GM23338 (cell line): Measurements from ENCODE around the gene GNAT1. TPM values are rescaled to one million over a fixed set of nuclear protein-coding genes. Genes with fewer than 3 reads are reported as not detected.
A peak's percentile ranks its signal among the peaks of the same experiment; 100 is the strongest.

Experiments
- ATAC-seq: fragments of 200-7000 bp; cut with Tn5 transposase; 3 replicates; pipeline ENCODE4 v1.9.1; 2020
- DNase-seq: peaks from one replicate; pipeline ENCODE4 v3.0.0-alpha.2; 2015; ENCODE audit warnings: low spot score
- H2AFZ ChIP-seq: fragments of 200-600 bp; sonication (generic); 2 replicates; pipeline ENCODE4 v1.8.0; 2016; ENCODE audit warnings: antibody characterized with exemption, mild to moderate bottlenecking, moderate library complexity
- H3F3A ChIP-seq: fragments of 200-600 bp; sonication (generic); replicated peaks from 2 replicates; pipeline ENCODE4 v1.8.0; 2017; ENCODE audit warnings: antibody characterized with exemption, mixed run types, low read depth
- H3K27ac ChIP-seq: fragments of 200-600 bp; sonication (generic); 2 replicates; pipeline ENCODE4 v1.6.1; 2016; ENCODE audit warnings: low read depth
- H3K27me3 ChIP-seq: fragments of 200-600 bp; sonication (generic); 2 replicates; pipeline ENCODE4 v1.8.0; 2016; ENCODE audit warnings: mild to moderate bottlenecking, mixed run types, moderate library complexity; ENCODE audit not compliant: insufficient read depth
- H3K36me3 ChIP-seq: fragments of 200-600 bp; sonication (generic); 2 replicates; pipeline ENCODE4 v1.8.0; 2016; ENCODE audit warnings: mild to moderate bottlenecking; ENCODE audit not compliant: insufficient read depth
- H3K4me1 ChIP-seq: fragments of 200-600 bp; sonication (generic); 2 replicates; pipeline ENCODE4 v1.8.0; 2016; ENCODE audit warnings: mild to moderate bottlenecking, moderate library complexity; ENCODE audit not compliant: insufficient read depth
- H3K4me2 ChIP-seq: fragments of 200-600 bp; sonication (generic); 2 replicates; pipeline ENCODE4 v1.7.1; 2017; ENCODE audit warnings: mixed run types
- H3K4me3 ChIP-seq: fragments of 200-600 bp; sonication (generic); 2 replicates; pipeline ENCODE4 v1.6.1; 2016; ENCODE audit warnings: mixed run types
- H3K79me2 ChIP-seq: fragments of 200-600 bp; sonication (generic); replicated peaks from 2 replicates; pipeline ENCODE4 v1.8.0; 2017; ENCODE audit warnings: mild to moderate bottlenecking; ENCODE audit not compliant: insufficient read depth
- H3K9me2 ChIP-seq: fragments of 200-600 bp; sonication (generic); 2 replicates; pipeline ENCODE4 v1.8.0; 2017; ENCODE audit not compliant: insufficient read depth
- H4K20me1 ChIP-seq: fragments of 200-600 bp; sonication (generic); replicated peaks from 2 replicates; pipeline ENCODE4 v1.8.0; 2017; ENCODE audit warnings: mild to moderate bottlenecking; ENCODE audit not compliant: insufficient read depth
- H3K27ac Mint-ChIP-seq: 2 replicates; pipeline ENCODE4 v1.8.0; 2020; ENCODE audit warnings: inconsistent platforms, mild to moderate bottlenecking, moderate library complexity, mixed read lengths
- H3K27me3 Mint-ChIP-seq: 3 replicates; pipeline ENCODE4 v1.8.0; 2022; ENCODE audit warnings: low read depth, mild to moderate bottlenecking, moderate library complexity, mixed read lengths, inconsistent platforms; ENCODE audit not compliant: insufficient read depth, poor library complexity
- H3K36me3 Mint-ChIP-seq: 3 replicates; pipeline ENCODE4 v1.8.0; 2021; ENCODE audit warnings: low read depth, mild to moderate bottlenecking, inconsistent platforms, moderate library complexity, mixed read lengths
- H3K4me1 Mint-ChIP-seq: 3 replicates; pipeline ENCODE4 v1.8.0; 2020; ENCODE audit warnings: mild to moderate bottlenecking, inconsistent platforms, mixed read lengths
- H3K4me3 Mint-ChIP-seq: 3 replicates; pipeline ENCODE4 v1.8.0; 2021; ENCODE audit warnings: moderate library complexity, mild to moderate bottlenecking, inconsistent platforms, mixed read lengths
- H3K9me3 Mint-ChIP-seq: 3 replicates; pipeline ENCODE4 v1.8.0; 2020; ENCODE audit warnings: moderate library complexity, mild to moderate bottlenecking, inconsistent platforms, mixed read lengths
- polyA plus RNA-seq: library from polyadenylated mRNA; unstranded; fragments of >200 nt; fragmentation: Nextera tagmentation; extraction: Ambion mirVana; gene quantifications from 2 replicates; pipeline ENCODE4 v1.2.1, GENCODE V29; 2016
- total RNA-seq: library from RNA; depleted of rRNA; stranded (reverse); fragments of >200 nt; shearing (Covaris generic); gene quantifications from 2 replicates; pipeline ENCODE4 v1.2.3, GENCODE V29; 2014
- TF ChIP-seq, protein P1 (sequence below): IDR thresholded peaks from 2 replicates; pipeline ENCODE4 v1.6.1; 2016; ENCODE audit warnings: antibody characterized with exemption
- TF ChIP-seq, protein P2 (sequence below): IDR thresholded peaks from one replicate; pipeline ENCODE4 v1.6.1; 2018; ENCODE audit warnings: antibody characterized with exemption; ENCODE audit not compliant: unreplicated experiment
- TF ChIP-seq, protein P3 (sequence below), 2 experiments: fragments of 200-600 bp in 1 of 2; sonication (generic) in 1 of 2; conservative IDR thresholded peaks; 2 replicates each; pipeline versions ENCODE4 v1.5.1 to v1.6.1; 2016 to 2017; ENCODE audit warnings: antibody characterized with exemption in 2 of 2, low read depth in 2 of 2, mild to moderate bottlenecking in 2 of 2, moderate library complexity in 1 of 2

Gene GNAT1
- total and polyA plus RNA-seq, 2 experiments from 2014 or later: not detected

DNA sequence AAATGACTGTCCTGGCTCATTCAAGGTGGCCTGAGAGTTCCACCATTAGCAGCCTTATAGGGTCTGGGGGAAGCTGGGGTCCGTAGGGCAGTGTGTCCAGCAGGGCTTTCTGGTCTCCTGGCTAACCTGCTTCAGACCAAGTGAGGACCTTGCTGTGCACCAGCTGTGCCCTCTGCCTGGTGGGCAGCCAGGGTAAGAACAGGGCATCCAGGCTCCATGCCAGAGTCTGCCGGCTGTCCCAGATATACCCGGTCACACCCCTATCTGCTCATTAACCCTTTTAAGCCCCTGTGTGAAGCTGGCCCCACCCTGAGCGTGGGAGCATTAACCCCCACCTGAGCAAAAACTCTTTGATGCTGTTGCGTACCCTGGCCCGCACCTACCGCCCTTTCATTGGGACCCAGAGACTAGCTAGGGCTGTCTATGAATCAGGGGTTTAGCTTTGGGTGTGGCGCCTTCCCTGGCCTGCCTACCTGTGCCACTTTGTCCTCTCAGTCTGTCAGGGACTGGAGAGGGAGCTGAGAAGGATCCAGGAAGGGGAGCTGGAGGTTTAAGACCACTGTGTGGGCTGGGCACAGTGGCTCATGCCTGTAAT is 18.7 kb upstream of the GNAT1 start (continued):
- TF ChIP-seq, protein P1, sequence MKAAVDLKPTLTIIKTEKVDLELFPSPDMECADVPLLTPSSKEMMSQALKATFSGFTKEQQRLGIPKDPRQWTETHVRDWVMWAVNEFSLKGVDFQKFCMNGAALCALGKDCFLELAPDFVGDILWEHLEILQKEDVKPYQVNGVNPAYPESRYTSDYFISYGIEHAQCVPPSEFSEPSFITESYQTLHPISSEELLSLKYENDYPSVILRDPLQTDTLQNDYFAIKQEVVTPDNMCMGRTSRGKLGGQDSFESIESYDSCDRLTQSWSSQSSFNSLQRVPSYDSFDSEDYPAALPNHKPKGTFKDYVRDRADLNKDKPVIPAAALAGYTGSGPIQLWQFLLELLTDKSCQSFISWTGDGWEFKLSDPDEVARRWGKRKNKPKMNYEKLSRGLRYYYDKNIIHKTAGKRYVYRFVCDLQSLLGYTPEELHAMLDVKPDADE: no peak

DNA sequence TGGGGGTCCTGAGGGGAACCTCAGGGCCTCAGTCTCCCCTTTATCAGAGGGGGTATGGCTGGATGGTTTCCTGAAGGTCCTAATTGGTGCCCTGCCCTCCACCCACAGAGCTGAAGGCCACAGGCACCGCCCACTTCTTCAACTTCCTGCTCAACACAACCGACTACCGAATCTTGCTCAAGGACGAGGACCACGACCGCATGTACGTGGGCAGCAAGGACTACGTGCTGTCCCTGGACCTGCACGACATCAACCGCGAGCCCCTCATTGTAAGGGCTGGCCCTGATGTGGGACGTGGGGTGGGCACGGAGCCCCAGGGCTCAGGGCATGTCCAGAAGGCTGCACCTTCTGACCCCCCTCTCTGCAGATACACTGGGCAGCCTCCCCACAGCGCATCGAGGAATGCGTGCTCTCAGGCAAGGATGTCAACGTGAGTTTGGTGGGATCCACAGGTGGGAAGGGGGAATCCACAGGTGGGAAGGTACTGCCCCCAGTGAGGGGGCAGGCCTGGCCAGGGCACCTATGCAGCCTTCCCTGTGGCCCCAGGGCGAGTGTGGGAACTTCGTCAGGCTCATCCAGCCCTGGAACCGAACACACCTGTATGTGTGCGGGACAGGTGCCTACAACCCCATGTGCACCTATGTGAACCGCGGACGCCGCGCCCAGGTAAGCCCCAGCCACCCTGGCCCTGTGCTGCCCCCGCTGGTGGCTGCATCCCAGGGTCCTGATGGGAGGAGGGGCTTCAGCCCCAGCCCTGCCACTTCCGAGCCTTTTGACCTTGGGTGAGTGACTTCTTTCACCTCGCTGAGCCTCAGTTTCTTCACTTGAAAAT is 17.5 kb upstream of the GNAT1 start:
- Histone ChIP-seq H3K36me3 (no peaks in the 10 kb centered on the region; the same call in 1 of the 2 replicates), H2AFZ (no peak overlapping the region), H3K79me2 (0 out of 2 replicates have a peak, but pooled peaks cover 4% of the 10 kb centered on the region), H3K9me2 (no peaks in the 10 kb centered on the region), H3F3A (no peaks in the 10 kb centered on the region), H3K4me2 (no peak overlapping the region), H3K27me3 (no peaks in the 10 kb centered on the region), H3K4me3 (no peak overlapping the region), H4K20me1 (peaks cover 11% of the 10 kb centered on the region; the same call in 1 of the 2 replicates), H3K4me1 (no peaks in the 10 kb centered on the region; the same call in 1 of the 2 replicates), H3K27ac (no peak overlapping the region)
- peaks cover 13% of the 10 kb centered on the region; the same call in 2 of the 3 replicates for H3K4me1 Mint-ChIP-seq
- ATAC-seq (peak; percentile 83), DNase-seq (peak; percentile 65)
- H3K27me3 Mint-ChIP-seq: peaks cover 3% of the 10 kb centered on the region
- no peak overlapping the region for H3K27ac Mint-ChIP-seq
- peaks cover 6% of the 10 kb centered on the region for H3K36me3 Mint-ChIP-seq
- TF ChIP-seq, protein P2, sequence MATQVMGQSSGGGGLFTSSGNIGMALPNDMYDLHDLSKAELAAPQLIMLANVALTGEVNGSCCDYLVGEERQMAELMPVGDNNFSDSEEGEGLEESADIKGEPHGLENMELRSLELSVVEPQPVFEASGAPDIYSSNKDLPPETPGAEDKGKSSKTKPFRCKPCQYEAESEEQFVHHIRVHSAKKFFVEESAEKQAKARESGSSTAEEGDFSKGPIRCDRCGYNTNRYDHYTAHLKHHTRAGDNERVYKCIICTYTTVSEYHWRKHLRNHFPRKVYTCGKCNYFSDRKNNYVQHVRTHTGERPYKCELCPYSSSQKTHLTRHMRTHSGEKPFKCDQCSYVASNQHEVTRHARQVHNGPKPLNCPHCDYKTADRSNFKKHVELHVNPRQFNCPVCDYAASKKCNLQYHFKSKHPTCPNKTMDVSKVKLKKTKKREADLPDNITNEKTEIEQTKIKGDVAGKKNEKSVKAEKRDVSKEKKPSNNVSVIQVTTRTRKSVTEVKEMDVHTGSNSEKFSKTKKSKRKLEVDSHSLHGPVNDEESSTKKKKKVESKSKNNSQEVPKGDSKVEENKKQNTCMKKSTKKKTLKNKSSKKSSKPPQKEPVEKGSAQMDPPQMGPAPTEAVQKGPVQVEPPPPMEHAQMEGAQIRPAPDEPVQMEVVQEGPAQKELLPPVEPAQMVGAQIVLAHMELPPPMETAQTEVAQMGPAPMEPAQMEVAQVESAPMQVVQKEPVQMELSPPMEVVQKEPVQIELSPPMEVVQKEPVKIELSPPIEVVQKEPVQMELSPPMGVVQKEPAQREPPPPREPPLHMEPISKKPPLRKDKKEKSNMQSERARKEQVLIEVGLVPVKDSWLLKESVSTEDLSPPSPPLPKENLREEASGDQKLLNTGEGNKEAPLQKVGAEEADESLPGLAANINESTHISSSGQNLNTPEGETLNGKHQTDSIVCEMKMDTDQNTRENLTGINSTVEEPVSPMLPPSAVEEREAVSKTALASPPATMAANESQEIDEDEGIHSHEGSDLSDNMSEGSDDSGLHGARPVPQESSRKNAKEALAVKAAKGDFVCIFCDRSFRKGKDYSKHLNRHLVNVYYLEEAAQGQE: no peak
- TF ChIP-seq, protein P3, sequence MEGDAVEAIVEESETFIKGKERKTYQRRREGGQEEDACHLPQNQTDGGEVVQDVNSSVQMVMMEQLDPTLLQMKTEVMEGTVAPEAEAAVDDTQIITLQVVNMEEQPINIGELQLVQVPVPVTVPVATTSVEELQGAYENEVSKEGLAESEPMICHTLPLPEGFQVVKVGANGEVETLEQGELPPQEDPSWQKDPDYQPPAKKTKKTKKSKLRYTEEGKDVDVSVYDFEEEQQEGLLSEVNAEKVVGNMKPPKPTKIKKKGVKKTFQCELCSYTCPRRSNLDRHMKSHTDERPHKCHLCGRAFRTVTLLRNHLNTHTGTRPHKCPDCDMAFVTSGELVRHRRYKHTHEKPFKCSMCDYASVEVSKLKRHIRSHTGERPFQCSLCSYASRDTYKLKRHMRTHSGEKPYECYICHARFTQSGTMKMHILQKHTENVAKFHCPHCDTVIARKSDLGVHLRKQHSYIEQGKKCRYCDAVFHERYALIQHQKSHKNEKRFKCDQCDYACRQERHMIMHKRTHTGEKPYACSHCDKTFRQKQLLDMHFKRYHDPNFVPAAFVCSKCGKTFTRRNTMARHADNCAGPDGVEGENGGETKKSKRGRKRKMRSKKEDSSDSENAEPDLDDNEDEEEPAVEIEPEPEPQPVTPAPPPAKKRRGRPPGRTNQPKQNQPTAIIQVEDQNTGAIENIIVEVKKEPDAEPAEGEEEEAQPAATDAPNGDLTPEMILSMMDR (conservative IDR thresholded peaks at IDR 0.05; ENCODE audit: low read depth in 2 of 2): peak; percentile 40 to 57
- no peaks in the 10 kb centered on the region; the same call in 2 of the 3 replicates for H3K9me3 Mint-ChIP-seq
- H3K4me3 Mint-ChIP-seq: no peak overlapping the region
